Measurements from ENCODE around the gene TOX2. TPM values are rescaled to one million over a fixed set of nuclear protein-coding genes. Genes with fewer than 3 reads are reported as not detected.

Gene TOX2
- total and polyA plus RNA-seq, 7 donors: 0.06 to 0.53 (median 0.38) TPM

DNA sequence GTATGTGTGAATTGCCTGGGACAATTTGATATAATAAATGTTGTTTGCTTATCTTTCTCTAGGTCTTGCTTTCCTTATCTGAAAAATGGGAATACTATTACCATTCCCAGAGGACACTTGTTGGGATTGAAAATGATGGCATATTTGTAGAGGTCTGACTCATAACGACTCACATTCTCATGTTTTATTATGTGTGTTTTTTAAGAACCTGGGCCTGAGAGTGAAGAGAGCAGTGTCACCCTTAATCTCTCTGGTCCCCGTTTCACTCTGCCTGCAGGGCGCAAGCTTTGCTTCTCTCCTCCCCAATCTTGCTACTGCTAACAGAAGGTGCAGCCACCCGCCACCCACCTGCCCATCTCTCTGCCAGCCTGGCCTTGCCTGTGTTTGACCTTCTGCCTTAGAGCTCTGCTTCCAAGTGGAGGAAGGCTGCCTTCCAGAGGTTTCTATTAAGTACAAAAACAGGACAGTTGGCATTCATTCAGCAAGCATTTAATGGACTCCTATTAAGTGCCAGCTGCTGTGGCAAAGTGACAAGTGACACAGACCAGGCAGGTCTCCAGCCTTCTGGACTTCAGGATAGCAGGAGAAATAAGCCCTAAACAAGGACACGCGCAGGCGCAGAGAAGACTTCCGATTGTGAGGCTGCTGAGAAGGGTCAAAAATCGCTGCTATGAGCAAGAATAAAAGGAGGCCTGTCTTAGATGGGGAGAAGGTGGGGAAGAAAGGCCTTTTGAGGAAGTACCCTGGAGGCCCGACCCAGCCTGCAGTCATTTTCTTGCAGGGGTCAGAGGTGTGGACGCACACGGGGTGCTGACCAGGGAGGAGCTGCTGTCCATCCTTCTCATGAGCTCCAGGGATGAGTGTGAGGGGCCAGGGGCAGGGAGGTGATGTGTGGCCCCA lies 159.8 kb downstream of the TOX2 start:
- H3K27me3 ChIP-seq (ENCODE audit: insufficient read depth in 3 of 3, low read length in 2 of 3): no peaks in the 10 kb centered on the region
- H3K4me3 ChIP-seq: no peak overlapping the region
- TF ChIP-seq CTCF (IDR thresholded peaks at IDR 0.05): no peak
- intact Hi-C loops (cut with DNase I): no loop called here
- H3K4me1 ChIP-seq: peaks cover 8% of the 10 kb centered on the region
- no peaks in the 10 kb centered on the region for H3K9me3 ChIP-seq
- ATAC-seq (peak in 1 of 4 donors; percentile 32), DNase-seq (no peak)
- no peak overlapping the region for H3K27ac ChIP-seq
- 50 to 61% (median 55%) methylated on average over 12 of the region's 12 CpGs for WGBS, 3 donors
- no peaks in the 10 kb centered on the region for H3K36me3 ChIP-seq (ENCODE audit: insufficient read depth in 1 of 2, low read depth in 1 of 2)

DNA sequence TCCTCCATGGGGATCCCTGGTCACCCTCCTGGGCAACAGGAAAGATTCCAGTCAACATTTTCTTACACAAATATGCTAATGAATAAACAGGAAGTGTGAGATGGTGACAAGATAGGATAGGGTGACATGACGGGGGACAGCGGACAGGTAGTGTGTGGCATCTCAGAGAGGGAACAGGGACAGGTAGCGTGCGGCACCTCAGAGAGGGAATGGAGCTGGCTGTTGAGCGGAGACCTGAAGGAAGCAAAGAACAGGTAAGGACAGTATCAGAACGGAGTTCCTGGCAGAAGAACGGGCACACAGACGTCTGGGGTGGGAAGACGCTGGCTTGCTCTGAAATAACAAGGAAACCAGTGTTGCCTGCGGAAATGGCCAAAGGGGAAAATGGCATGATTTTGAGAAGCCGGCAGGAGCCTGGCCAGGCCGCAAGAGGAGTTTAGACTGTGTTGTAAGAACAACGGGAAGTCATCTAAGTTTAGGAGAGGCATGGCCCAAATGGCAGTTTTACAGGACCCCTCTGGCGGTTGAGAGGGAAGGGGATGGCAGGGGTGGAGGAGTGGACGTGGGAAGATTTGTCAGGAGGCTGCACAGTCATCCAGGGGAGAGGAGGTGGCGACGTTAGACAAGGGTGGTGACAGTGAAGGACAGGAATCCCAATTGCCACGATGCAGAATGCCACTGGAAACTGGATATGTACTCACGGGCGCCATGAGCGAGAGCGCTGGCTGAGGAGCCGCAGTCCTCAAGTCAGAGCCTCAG lies 160.7 kb downstream of the TOX2 start:
- WGBS, 3 donors: 85 to 93% (median 87%) methylated on average over 23 of the region's 23 CpGs
- DNase-seq (no peak), ATAC-seq (peak in 1 of 4 donors; percentile 21)
- H3K27me3 ChIP-seq (ENCODE audit: insufficient read depth in 3 of 3, low read length in 2 of 3): no peaks in the 10 kb centered on the region
- TF ChIP-seq CTCF (IDR thresholded peaks at IDR 0.05): no peak
- H3K9me3 ChIP-seq: no peaks in the 10 kb centered on the region
- no peaks in the 10 kb centered on the region for H3K36me3 ChIP-seq (ENCODE audit: insufficient read depth in 1 of 2, low read depth in 1 of 2)
- H3K4me1 ChIP-seq: peaks cover 8% of the 10 kb centered on the region
- no peak overlapping the region for H3K27ac ChIP-seq
- intact Hi-C loops (cut with DNase I): no loop called here
- no peak overlapping the region for H3K4me3 ChIP-seq

DNA sequence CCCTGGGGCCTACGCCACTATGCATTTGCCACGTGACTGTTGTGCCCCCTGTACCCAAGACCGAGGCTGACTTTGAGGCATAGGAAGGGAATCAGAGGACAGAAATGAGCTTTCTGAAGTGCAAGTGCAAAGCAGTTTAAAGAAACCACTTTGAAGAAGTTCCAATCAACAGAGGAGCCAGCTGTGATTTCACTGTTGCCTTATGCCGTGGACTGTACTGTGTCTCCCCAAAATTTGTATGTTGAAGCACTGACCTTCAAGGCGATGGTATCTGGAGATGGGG lies 161.2 kb downstream of the TOX2 start:
- intact Hi-C loops (cut with DNase I): no loop called here
- no peak overlapping the region for H3K4me3 ChIP-seq
- ATAC-seq: no peak
- no peak for DNase-seq
- no peaks in the 10 kb centered on the region for H3K27me3 ChIP-seq (ENCODE audit: insufficient read depth in 3 of 3, low read length in 2 of 3)
- 90 to 98% (median 97%) methylated on average over 5 of the region's 5 CpGs for WGBS, 3 donors
- no peak overlapping the region for H3K27ac ChIP-seq
- no peaks in the 10 kb centered on the region for H3K9me3 ChIP-seq
- no peak for TF ChIP-seq CTCF (IDR thresholded peaks at IDR 0.05)
- H3K36me3 ChIP-seq (ENCODE audit: insufficient read depth in 1 of 2, low read depth in 1 of 2): no peaks in the 10 kb centered on the region
- peaks cover 8% of the 10 kb centered on the region for H3K4me1 ChIP-seq

DNA sequence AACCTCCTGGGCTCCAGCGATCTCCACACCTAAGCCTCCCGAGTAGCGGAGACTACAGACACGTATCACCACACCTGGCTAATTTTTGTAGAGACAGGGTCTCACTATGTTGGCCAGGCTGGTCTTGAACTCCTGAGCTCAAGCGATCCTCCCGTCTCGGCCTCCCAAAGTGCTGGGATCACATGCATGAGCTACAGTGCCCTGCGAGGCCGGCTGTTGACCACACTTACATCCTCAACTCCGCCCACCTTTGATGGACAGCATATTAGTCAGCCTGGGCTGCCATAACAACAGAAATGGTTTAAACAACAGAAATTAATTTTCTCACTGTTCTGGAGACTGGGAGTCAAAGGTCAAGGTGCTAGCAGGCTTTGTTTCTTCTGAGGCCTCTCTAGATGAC lies 164.6 kb downstream of the TOX2 start:
- H3K9me3 ChIP-seq: no peaks in the 10 kb centered on the region
- 92 to 95% (median 95%) methylated on average over 10 of the region's 10 CpGs for whole genome bisulfite sequencing, 3 donors
- intact Hi-C loops (cut with DNase I): no loop called here
- no peak for TF ChIP-seq CTCF (IDR thresholded peaks at IDR 0.05)
- no peak for DNase-seq
- H3K27ac ChIP-seq: no peak overlapping the region
- peaks cover 20% of the 10 kb centered on the region for H3K4me1 ChIP-seq
- H3K4me3 ChIP-seq: no peak overlapping the region
- no peaks in the 10 kb centered on the region for H3K36me3 ChIP-seq (ENCODE audit: insufficient read depth in 1 of 2, low read depth in 1 of 2)
- H3K27me3 ChIP-seq (ENCODE audit: insufficient read depth in 3 of 3, low read length in 2 of 3): no peaks in the 10 kb centered on the region
- no peak for ATAC-seq

Data from psoas muscle (tissue), 8 donors.